ENCODE measurements around the gene DDIAS. TPM values are rescaled to one million over a fixed set of nuclear protein-coding genes. Genes with fewer than 3 reads are reported as not detected.

DDIAS gene
- total RNA-seq, 2 donors from 2014 or later: 1.3 to 6.5 TPM

DNA sequence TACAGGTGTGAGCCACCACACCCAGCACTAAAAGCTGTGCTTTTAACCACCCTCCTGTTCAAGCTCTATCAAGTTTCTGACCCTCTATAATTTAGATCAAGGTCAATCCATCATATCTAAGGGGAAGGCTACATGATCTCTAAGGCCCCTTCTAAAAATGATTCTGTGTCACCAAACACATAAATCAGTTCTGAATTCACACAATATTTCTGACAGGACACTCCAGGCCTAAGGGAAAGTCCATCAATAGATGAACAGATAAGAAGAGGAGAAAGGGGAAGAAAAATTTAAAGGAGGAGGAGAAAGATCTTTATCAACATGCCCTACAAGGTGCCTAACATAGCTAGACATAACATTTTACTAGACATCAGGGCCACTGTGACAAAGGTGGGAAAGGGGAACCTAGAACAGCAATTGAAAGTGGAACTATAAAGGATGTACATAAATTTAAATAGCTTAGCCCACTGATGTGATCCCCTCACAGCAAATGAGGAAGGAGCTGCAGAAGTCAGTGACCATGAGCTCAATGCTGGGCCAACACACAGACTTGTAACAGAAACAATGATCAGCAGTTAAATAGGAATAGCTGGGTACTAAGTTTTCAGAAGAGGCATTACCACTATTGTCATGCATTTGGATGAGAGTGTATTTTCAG lies 6.0 kb upstream of the DDIAS start:
- Histone ChIP-seq H3K36me3 (no peaks in the 10 kb centered on the region), H3K4me3 (no peak overlapping the region), H3K4me1 (replicated peaks) (no peaks in the 10 kb centered on the region), H3K27ac (no peak overlapping the region), H3K27me3 (replicated peaks; ENCODE audit: insufficient read depth) (no peaks in the 10 kb centered on the region), H3K9me3 (no peaks in the 10 kb centered on the region)
- TF ChIP-seq POLR2AphosphoS5 (IDR thresholded peaks at IDR 0.05) (no peak), POLR2A (IDR thresholded peaks at IDR 0.05) (no peak)
- TF ChIP-seq, protein P1, sequence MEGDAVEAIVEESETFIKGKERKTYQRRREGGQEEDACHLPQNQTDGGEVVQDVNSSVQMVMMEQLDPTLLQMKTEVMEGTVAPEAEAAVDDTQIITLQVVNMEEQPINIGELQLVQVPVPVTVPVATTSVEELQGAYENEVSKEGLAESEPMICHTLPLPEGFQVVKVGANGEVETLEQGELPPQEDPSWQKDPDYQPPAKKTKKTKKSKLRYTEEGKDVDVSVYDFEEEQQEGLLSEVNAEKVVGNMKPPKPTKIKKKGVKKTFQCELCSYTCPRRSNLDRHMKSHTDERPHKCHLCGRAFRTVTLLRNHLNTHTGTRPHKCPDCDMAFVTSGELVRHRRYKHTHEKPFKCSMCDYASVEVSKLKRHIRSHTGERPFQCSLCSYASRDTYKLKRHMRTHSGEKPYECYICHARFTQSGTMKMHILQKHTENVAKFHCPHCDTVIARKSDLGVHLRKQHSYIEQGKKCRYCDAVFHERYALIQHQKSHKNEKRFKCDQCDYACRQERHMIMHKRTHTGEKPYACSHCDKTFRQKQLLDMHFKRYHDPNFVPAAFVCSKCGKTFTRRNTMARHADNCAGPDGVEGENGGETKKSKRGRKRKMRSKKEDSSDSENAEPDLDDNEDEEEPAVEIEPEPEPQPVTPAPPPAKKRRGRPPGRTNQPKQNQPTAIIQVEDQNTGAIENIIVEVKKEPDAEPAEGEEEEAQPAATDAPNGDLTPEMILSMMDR (IDR thresholded peaks at IDR 0.05): no peak
- no peak for DNase-seq (ENCODE audit: low spot score)
- intact Hi-C loops (cut with DNase I): no loop called here

DNA sequence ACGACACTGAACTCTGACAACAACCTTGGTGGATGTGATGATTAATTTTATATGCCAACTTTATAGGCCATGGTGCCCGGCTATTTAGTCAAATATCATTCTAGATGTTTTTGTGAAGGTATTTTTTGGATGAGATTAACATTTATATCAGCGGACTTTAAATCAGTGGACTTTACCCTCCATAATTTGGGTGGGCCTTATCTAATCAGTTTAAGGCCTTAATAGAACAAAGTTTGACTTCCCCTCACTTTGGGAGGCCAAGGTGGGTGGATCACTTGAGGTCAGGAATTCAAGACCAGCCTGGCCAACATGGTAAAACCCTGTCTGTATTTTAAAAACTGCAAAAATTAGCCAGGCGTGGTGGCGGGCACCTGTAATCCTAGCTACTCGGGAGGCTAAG lies 5.4 kb upstream of the DDIAS start:
- no peaks in the 10 kb centered on the region for H3K9me3 ChIP-seq
- no peak for DNase-seq (ENCODE audit: low spot score)
- H3K4me1 ChIP-seq (replicated peaks): no peaks in the 10 kb centered on the region
- H3K27ac ChIP-seq: no peak overlapping the region
- 87% methylated on average over 6 of the region's 6 CpGs for WGBS
- no peak overlapping the region for H3K4me3 ChIP-seq
- no peaks in the 10 kb centered on the region for H3K36me3 ChIP-seq
- intact Hi-C loops (cut with DNase I): no loop called here
- H3K27me3 ChIP-seq (replicated peaks; ENCODE audit: insufficient read depth): no peaks in the 10 kb centered on the region
- TF ChIP-seq POLR2A (IDR thresholded peaks at IDR 0.05) (no peak), POLR2AphosphoS5 (IDR thresholded peaks at IDR 0.05) (no peak)
- TF ChIP-seq, protein P1 (IDR thresholded peaks at IDR 0.05): no peak

DNA sequence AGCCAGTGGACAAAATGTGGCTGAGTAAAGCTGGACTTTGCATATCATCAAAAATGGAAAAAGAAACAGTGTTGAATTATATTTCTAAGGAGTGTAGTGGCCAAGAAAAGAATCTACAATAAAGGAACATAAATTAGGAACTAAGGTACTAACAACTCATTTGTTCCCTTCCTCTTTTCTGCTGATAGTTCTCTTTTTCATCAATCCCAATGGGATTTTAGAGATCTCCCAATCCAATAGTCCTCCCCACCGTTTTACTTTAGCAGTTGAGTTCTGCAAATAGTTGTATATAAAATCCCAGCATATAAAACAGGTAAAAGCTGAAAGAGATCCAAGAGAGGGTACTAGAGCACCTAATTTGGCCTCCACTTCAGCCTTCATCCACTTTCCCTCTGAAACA lies 3.3 kb upstream of the DDIAS start:
- Histone ChIP-seq H3K9me3 (no peaks in the 10 kb centered on the region), H3K36me3 (no peaks in the 10 kb centered on the region), H3K27me3 (replicated peaks; ENCODE audit: insufficient read depth) (no peaks in the 10 kb centered on the region), H3K4me3 (no peak overlapping the region), H3K4me1 (replicated peaks) (no peaks in the 10 kb centered on the region), H3K27ac (no peak overlapping the region)
- 19% methylated on average over 1 of the region's 1 CpG for WGBS
- intact Hi-C loops (cut with DNase I): no loop called here
- no peak for DNase-seq (ENCODE audit: low spot score)
- TF ChIP-seq, protein P1 (IDR thresholded peaks at IDR 0.05): no peak
- TF ChIP-seq POLR2AphosphoS5 (IDR thresholded peaks at IDR 0.05) (no peak), POLR2A (IDR thresholded peaks at IDR 0.05) (no peak)

DNA sequence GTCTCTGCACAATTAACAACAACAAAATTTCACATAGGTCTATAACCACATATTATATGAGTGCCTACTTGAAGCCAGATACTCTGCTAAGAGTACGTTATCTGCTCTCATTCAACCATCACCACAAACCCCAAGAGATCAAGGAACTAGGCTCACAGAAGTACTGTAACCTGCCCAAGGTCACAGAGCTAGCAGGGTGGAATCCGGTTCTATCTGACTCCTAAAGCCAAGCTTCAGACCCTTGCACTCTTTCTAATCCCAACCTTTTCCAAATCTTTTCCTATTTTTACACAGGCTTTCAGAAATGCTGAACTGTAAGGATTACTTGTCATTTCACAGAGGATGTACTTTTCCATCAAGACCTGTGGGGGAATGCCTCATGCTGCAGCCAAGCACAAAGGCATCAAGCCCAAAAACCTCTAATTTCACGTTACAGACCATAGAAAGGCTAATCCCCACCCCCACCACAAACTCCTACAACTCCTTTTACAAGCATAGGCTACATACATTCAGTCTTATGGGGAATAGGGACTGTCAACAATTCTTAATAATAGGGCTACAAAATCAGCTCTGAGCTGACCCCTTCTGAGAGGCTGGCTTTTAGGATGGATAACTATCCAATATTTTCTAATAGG lies 2.2 kb upstream of the DDIAS start:
- WGBS: 34% methylated on average over 3 of the region's 3 CpGs
- Histone ChIP-seq H3K27ac (peak overlapping the region in 1 of 2 donors; percentile 94), H3K4me1 (replicated peaks) (no peaks in the 10 kb centered on the region), H3K36me3 (no peaks in the 10 kb centered on the region), H3K9me3 (no peaks in the 10 kb centered on the region), H3K4me3 (peak overlapping the region; percentile 54 to 58), H3K27me3 (replicated peaks; ENCODE audit: insufficient read depth) (no peaks in the 10 kb centered on the region)
- TF ChIP-seq, protein P1 (IDR thresholded peaks at IDR 0.05): no peak
- TF ChIP-seq POLR2AphosphoS5 (IDR thresholded peaks at IDR 0.05) (no peak), POLR2A (IDR thresholded peaks at IDR 0.05) (no peak)
- DNase-seq (ENCODE audit: low spot score): no peak
- intact Hi-C loops (cut with DNase I): no loop called here

DNA sequence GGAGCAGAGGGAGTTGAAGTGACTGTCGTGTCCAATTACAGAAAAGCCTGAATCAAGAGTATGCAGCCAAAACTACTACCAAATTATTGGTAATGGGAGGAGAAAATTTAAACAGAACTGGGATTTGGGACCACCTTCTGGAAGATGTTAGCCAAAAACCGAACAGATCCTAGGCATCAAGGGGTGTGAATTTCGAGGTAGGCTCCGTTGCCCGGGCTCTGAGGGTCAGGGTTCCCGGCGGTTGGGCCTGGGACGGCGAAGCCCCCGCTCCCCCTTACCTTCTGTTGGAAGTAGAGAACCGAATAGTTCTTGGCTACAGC lies 1.6 kb upstream of the DDIAS start:
- Histone ChIP-seq H3K4me3 (peak overlapping the region; percentile 54 to 58), H3K9me3 (no peaks in the 10 kb centered on the region), H3K27me3 (replicated peaks; ENCODE audit: insufficient read depth) (no peaks in the 10 kb centered on the region), H3K4me1 (replicated peaks) (no peaks in the 10 kb centered on the region), H3K36me3 (no peaks in the 10 kb centered on the region), H3K27ac (peak overlapping the region; percentile 94)
- no peak for TF ChIP-seq POLR2AphosphoS5 (IDR thresholded peaks at IDR 0.05)
- TF ChIP-seq POLR2A (IDR thresholded peaks at IDR 0.05): no peak
- TF ChIP-seq, protein P1 (IDR thresholded peaks at IDR 0.05): no peak
- intact Hi-C loops (cut with DNase I): loop anchor here (5.0 to 10.0 kb wide), 5 partner anchors 33 to 387 kb away; partner anchors contain the start of genes ANKRD42, CCDC90B and RAB30
- WGBS: 3% methylated on average over 11 of the region's 11 CpGs
- no peak for DNase-seq (ENCODE audit: low spot score)

Data from prostate gland (tissue), 2 donors.